GM12875 (cell line): ENCODE data around the gene LFNG.

ENCODE experiments used
- H3K4me3 ChIP-seq: one replicate; pipeline ENCODE4 v1.5.1; 2011; ENCODE audit warnings: low read depth, low read length, control low read depth
- TF ChIP-seq, protein P1 (sequence below): IDR thresholded peaks from 2 replicates; pipeline ENCODE4 v1.5.1; 2011; ENCODE audit warnings: low read depth, mild to moderate bottlenecking, control low read depth, inconsistent platforms, low read length, moderate library complexity, borderline replicate concordance; ENCODE audit not compliant: insufficient read depth

The LFNG gene

DNA sequence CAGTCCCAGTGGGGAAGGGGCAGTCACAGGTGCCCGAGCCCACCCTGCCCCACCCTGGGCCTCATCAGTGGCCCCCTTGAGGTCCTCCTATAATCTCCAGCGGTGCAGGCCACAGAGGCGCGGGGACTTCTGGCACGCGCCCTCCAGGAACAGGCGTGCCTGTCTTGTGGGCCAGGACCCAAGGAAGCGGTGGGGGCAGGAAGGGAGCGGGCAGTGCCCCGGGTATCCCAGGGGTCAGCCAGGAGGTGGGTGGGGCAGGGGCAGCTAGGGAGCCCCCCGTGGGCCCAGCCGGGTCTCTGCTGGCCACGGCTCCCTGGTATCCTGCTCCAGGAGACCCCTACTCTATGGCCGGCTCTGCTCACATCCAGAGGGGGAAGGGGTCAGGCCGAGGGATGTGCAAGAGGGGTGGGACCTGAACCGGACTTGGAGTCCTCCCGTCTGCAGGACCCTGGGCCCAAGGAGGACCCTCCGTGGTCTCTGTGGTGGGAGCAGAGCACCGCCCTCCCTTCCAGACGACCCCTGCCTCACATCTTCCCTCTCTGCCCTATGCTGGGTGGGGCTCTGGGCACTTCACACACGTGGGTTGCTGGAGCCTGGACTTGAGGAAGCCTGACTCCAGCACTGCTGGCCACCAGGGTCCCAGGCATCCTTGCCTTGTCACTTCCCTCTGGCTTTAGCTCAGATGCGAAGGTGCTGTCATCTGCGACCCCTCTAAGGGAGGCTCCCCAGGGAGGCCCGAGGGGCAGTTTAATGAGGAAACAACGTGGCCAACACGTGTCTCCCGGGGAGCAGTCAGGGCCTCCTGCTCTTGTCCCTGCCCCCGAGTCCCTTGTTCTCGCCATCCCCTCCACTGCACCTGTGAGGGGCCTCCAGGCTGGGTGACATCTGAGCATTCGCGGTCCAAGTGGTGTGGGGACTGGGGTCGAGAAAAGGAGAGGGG, 25.1 kb upstream of the LFNG start:
- TF ChIP-seq, protein P1, sequence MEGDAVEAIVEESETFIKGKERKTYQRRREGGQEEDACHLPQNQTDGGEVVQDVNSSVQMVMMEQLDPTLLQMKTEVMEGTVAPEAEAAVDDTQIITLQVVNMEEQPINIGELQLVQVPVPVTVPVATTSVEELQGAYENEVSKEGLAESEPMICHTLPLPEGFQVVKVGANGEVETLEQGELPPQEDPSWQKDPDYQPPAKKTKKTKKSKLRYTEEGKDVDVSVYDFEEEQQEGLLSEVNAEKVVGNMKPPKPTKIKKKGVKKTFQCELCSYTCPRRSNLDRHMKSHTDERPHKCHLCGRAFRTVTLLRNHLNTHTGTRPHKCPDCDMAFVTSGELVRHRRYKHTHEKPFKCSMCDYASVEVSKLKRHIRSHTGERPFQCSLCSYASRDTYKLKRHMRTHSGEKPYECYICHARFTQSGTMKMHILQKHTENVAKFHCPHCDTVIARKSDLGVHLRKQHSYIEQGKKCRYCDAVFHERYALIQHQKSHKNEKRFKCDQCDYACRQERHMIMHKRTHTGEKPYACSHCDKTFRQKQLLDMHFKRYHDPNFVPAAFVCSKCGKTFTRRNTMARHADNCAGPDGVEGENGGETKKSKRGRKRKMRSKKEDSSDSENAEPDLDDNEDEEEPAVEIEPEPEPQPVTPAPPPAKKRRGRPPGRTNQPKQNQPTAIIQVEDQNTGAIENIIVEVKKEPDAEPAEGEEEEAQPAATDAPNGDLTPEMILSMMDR: no peak
- H3K4me3 ChIP-seq: no peak overlapping the region

DNA sequence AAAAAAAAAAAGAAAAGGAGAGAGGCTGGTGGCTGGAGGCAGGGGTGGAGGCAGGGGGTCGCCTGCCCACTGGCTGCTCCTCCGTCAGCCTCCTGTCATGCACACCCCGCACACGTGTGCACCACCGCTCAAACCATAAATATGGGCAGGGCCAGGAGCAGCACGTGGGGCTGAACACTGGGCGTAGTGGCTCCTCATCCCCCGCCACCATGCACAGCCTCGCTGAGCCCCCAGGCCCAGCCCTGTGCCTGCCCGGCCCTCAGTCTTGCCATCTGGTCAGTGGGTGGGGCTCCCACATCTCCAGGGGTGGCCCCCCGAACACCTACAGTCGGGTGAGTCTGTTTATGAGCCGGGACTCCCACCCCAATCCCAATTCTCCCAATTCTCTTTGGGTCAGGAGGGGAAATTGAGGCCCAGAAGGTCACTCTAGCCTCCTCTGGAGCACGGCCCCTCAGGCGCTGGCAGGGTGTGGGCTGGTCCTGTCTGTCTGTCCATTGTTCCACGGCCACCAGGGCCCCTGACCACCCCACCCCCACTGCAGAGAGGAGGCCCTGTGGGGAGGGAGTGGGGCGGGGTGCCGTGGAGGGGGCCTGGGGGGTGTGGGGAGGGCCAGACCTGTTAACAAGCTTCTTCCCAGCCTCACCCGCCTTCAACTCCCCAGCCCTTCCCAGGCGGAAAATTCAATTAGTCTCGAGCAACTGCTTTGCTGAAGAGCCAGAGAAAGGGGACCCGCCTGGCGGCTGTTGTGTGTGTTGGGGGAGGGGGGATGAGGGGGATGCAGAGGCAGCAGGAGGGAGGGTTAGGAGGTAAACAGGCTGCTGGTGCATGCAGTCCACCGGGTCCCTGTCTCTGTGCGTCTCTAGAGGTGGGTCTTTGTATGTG, 23.9 kb upstream of the LFNG start:
- TF ChIP-seq, protein P1: no peak
- H3K4me3 ChIP-seq: no peak overlapping the region

DNA sequence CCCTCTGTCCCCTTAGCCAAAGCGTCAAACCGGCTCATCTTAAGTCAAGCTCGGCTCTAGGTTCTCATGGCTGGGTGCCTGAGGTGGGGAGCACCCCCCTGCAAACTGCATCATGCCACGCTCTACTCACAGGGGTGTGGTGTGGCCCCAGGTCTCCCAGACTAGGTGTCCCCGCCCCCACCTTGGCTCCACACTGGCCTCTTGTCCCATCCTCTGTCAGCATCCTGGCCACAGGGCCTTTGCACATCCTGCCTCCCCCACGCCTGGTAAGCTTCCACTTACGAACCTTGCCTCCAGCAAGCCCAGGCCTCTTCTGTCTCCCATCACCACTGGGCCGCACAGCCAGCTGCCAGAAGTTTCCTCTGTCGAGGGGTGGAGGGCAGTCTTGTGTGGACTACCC, 23.2 kb upstream of the LFNG start:
- H3K4me3 ChIP-seq: no peak overlapping the region
- TF ChIP-seq, protein P1: no peak

DNA sequence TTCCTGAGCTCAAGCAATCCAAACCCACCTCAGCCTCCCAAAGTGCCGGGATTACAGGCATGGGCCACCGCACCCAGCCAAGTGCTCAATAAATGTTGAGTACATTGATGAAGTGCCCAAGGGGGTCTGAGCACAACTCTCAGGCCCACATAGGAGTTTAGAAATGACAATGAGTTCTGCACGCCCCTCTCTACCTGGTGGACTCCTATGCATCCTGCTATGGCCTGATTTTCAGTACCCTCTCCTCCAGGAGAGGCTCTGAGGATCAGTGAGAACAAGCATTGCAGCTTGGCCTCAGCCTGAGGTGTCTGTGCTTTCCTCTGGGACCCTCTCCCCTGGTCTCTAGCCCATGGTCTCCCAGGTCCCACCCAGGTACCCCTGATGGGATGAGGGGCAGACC, 22.5 kb upstream of the LFNG start:
- no peak overlapping the region for H3K4me3 ChIP-seq
- TF ChIP-seq, protein P1: no peak

DNA sequence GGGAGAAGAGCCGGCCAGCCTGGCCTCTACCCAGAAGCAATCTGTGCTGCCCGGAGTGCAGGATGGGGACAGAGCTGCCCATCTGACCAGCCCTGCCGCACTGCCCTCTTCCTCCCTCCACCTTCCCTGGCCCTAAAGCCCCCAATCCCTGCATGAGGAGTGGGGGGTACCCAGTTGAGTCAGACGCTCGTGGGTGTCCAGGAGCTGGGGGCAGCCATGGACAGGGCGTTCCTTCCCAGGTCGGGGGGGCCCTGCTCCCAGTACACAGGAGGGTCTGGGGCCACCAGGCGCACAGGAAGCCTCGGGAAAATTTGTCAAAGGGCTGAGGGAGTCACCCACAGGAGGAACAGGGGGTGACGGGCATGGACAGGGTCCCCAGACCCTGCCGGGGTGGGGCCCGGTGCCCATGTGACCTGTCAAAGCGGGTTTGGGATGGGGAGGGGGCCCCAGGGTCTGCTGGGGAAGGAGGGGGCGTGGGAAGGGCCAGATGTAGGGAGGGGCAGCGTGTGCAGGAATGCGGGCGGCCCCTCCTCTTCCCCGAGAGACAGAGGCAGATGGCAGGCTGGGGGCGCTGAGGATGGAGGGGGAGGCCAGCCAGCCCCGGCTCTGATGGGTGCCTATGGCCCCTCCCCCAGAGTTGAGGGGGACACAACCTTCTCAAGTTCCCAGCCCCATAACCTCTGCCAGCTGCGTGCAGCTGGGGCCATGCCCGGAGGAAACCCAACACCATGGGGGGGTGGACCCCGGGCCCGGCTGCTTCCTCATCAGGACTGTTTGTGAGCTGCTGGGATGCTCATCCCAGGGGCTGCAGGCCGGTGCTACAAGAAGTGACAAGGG, 21.9 kb upstream of the LFNG start:
- no peak overlapping the region for H3K4me3 ChIP-seq
- TF ChIP-seq, protein P1: no peak

DNA sequence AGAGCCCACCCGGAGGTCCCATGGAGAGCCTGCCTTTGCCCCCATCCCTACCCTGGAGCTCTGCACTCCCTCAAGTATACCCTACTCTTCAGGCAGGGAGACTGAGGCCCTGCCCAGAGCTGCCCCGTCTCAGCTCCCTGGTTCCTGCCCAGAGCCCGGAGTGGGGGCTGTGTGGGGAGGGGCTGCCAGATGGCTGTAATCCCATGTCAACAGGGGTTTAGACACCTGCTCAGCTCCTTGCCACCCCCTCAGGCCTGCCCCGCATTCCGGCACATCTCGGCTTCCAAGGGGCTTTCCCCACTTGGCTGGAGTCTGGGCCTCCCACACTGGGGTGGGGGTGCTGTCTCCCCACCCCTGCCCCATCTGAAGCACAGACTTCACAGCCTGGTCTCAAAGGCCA, 20.9 kb upstream of the LFNG start:
- TF ChIP-seq, protein P1: no peak
- no peak overlapping the region for H3K4me3 ChIP-seq
